ENCODE data around the gene TCP1.

DNA sequence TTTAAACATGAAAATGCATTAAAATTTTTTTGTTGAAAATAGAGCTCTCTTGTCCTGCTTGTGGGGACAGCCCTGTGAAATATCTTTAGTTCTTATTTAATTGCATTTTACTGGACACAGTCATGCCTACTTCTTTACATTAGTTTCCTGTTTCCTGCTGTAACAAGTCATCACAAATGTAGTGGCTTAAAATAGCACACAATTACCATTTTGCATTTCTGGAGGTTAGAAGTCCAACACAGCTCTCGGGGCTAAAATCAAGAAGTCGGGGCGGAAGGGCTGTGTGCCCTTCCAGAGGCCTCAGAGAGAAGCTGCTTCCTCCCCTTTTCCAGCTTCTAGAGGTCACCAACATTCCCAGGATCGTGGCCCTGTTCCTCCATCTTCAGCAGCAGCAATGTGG lies 40.1 kb upstream of the TCP1 start:
- TF ChIP-seq, protein P1, sequence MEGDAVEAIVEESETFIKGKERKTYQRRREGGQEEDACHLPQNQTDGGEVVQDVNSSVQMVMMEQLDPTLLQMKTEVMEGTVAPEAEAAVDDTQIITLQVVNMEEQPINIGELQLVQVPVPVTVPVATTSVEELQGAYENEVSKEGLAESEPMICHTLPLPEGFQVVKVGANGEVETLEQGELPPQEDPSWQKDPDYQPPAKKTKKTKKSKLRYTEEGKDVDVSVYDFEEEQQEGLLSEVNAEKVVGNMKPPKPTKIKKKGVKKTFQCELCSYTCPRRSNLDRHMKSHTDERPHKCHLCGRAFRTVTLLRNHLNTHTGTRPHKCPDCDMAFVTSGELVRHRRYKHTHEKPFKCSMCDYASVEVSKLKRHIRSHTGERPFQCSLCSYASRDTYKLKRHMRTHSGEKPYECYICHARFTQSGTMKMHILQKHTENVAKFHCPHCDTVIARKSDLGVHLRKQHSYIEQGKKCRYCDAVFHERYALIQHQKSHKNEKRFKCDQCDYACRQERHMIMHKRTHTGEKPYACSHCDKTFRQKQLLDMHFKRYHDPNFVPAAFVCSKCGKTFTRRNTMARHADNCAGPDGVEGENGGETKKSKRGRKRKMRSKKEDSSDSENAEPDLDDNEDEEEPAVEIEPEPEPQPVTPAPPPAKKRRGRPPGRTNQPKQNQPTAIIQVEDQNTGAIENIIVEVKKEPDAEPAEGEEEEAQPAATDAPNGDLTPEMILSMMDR (IDR thresholded peaks at IDR 0.05): no peak
- no peak for TF ChIP-seq POLR2A (IDR thresholded peaks at IDR 0.05)

All from breast epithelium (tissue), 3 donors.